Hypothalamus (tissue), 51 donors: Measurements from ENCODE around the gene BACH1.

Experiments used
- DNase-seq, 51 donors: peaks; one replicate each; lab custom pipeline; 2025; lab: John Stamatoyannopoulos, UW

Gene BACH1

GRCh38 chr21:29374481-29374880 lies 75.8 kb downstream of the BACH1 start:
- no peak for DNase-seq

GRCh38 chr21:29376556-29376955 lies 77.8 kb downstream of the BACH1 start:
- peak in 3 of 51 donors; percentile 2 to 11 (median 3) for DNase-seq

GRCh38 chr21:29377266-29377665 lies 78.5 kb downstream of the BACH1 start:
- DNase-seq = no peak

- DNase-seq = no peak
Measured at GRCh38 chr21:29378832-29379231, 80.1 kb downstream of the BACH1 start.

- DNase-seq = no peak
Measured at GRCh38 chr21:29379517-29380054, 80.9 kb downstream of the BACH1 start.

GRCh38 chr21:29382030-29382654 lies 83.4 kb downstream of the BACH1 start:
- DNase-seq = no peak

- DNase-seq = no peak
Measured at GRCh38 chr21:29384683-29385359, 86.1 kb downstream of the BACH1 start.

- DNase-seq = no peak
Measured at GRCh38 chr21:29385934-29386520, 87.3 kb downstream of the BACH1 start.

GRCh38 chr21:29386803-29387202 lies 88.1 kb downstream of the BACH1 start:
- no peak for DNase-seq

GRCh38 chr21:29387598-29387997 lies 88.9 kb downstream of the BACH1 start:
- DNase-seq = no peak

- no peak for DNase-seq
Measured at GRCh38 chr21:29389136-29389535, 90.4 kb downstream of the BACH1 start.

GRCh38 chr21:29390778-29391177 lies 92.1 kb downstream of the BACH1 start:
- no peak for DNase-seq

GRCh38 chr21:29394051-29394450 lies 95.3 kb downstream of the BACH1 start:
- no peak for DNase-seq
